ENCODE data around the gene GSTM1.

DNA sequence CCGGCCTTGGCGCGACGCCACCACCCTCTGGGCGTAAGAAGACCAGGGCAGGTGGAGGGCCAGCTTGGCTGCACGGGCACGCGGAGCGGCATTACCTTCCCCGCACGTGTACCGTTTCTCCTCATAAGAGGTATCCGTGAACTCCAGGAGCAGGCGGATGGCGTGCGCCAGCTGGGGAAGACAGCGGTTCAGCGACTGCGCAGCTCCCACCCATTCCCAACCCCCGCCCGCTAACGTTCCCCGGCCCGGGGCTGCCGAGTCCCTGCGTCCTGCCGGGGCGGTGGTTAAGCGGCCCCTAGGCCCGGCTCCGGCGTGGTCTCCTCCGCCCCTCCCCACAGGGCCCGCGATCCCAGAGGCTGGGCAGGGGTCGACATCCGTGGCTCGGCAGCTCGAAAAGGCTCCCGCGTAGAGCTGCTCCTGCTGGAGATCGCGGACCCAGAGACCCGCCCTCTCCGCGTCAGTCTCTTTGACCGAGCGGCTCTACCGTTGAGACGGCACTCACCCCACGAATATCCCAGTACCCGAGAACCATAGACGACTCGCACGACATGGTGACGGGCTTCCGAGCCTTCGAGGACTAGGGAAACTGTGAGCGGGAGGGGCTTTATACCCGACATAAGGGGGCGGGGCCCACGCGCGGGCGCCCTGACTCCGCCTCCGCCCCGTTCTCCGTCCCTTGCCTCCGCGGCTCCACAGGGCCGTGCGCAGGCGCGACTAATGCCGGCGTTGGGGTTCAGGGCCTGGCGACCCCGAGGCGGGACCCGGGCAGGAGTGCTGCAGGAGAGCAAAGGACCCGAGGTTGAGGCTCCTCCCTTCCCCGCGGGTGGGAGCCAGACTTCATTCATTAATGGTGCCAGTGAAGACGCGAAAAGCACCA is 52.4 kb downstream of the GSTM1 start:
- TF ChIP-seq, protein P1, sequence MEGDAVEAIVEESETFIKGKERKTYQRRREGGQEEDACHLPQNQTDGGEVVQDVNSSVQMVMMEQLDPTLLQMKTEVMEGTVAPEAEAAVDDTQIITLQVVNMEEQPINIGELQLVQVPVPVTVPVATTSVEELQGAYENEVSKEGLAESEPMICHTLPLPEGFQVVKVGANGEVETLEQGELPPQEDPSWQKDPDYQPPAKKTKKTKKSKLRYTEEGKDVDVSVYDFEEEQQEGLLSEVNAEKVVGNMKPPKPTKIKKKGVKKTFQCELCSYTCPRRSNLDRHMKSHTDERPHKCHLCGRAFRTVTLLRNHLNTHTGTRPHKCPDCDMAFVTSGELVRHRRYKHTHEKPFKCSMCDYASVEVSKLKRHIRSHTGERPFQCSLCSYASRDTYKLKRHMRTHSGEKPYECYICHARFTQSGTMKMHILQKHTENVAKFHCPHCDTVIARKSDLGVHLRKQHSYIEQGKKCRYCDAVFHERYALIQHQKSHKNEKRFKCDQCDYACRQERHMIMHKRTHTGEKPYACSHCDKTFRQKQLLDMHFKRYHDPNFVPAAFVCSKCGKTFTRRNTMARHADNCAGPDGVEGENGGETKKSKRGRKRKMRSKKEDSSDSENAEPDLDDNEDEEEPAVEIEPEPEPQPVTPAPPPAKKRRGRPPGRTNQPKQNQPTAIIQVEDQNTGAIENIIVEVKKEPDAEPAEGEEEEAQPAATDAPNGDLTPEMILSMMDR (conservative IDR thresholded peaks at IDR 0.05 in 1 of 2, IDR thresholded peaks at IDR 0.05 in 1 of 2; ENCODE audit: low read depth in 1 of 2, low read length in 2 of 2), result no peak
- TF ChIP-seq EZH2 (IDR thresholded peaks at IDR 0.05; ENCODE audit: low read length, missing control alignments), result no peak

Data from fibroblast of lung (primary cell).